Kidney (tissue), 14 donors: Measurements from ENCODE around the gene NHS. TPM values are rescaled to one million over a fixed set of nuclear protein-coding genes. Genes with fewer than 3 reads are reported as not detected.

Experiments
- DNase-seq, 5 donors: peaks; one replicate each; pipeline ENCODE4 v3.0.0-alpha.2; 2013 to 2020
- FAIRE-seq: peaks from 2 replicates; lab custom pipeline; 2012; peaks lifted over from hg19 to GRCh38; lab: Jason Lieb, UNC
- H3K27ac ChIP-seq, 2 donors: one replicate each; pipeline ENCODE4 v1.7.0; 2013; ENCODE audit warnings: low read depth in 2 of 2, low read length in 2 of 2, inconsistent platforms in 1 of 2
- H3K27me3 ChIP-seq: one replicate; pipeline ENCODE4 v1.7.1; 2013; ENCODE audit warnings: low read length, inconsistent platforms; ENCODE audit not compliant: control insufficient read depth, insufficient read depth
- H3K36me3 ChIP-seq, 3 donors: one replicate each; pipeline versions ENCODE4 v1.7.0 to v1.7.1; 2013; ENCODE audit warnings: low read length in 3 of 3, control low read depth in 1 of 3, inconsistent platforms in 1 of 3; ENCODE audit not compliant: insufficient read depth in 3 of 3, control insufficient read depth in 2 of 3
- H3K4me1 ChIP-seq, 3 donors: one replicate each; pipeline versions ENCODE4 v1.7.0 to v1.7.1; 2013; ENCODE audit warnings: low read length in 3 of 3, inconsistent platforms in 1 of 3, low read depth in 1 of 3; ENCODE audit not compliant: control insufficient read depth in 2 of 3, insufficient read depth in 2 of 3
- H3K4me3 ChIP-seq, 3 donors: one replicate each; pipeline versions ENCODE4 v1.7.0 to v1.8.1; 2013; ENCODE audit warnings: low read length in 3 of 3, control low read depth in 1 of 3, inconsistent platforms in 1 of 3
- H3K9ac ChIP-seq, 3 donors: one replicate each; pipeline versions ENCODE4 v1.7.0 to v1.7.1; 2013; ENCODE audit warnings: low read length in 3 of 3, control low read depth in 1 of 3, inconsistent platforms in 1 of 3
- H3K9me3 ChIP-seq, 3 donors: one replicate each; pipeline versions ENCODE4 v1.7.0 to v1.7.1; 2013; ENCODE audit warnings: low read length in 3 of 3, control low read depth in 1 of 3, inconsistent platforms in 1 of 3; ENCODE audit not compliant: control insufficient read depth in 2 of 3, insufficient read depth in 1 of 3
- CTCF ChIP-seq: IDR thresholded peaks from 3 replicates; pipeline ENCODE4 v1.5.1; 2012; ENCODE audit warnings: mild to moderate bottlenecking, moderate library complexity, borderline replicate concordance; ENCODE audit not compliant: insufficient read depth; ENCODE audit errors: extremely low read depth
- intact Hi-C: fragments of 100-400 bp; cut with DNase I; formaldehyde crosslinking; loops from one replicate; pipeline ENCODE4 v1.11.1; 2022
- polyA plus RNA-seq: library from polyadenylated mRNA; stranded (reverse); fragments of 350-450 nt; fragmentation: Illumina TruSeq; extraction: RNeasy Lipid Tissue Mini Kit (QIAGEN cat#74804); gene quantifications from one replicate; pipeline ENCODE4 v1.2.3, GENCODE V29; 2014; ENCODE audit warnings: low read depth, low replicate concordance; ENCODE audit not compliant: insufficient read depth
- total RNA-seq: library from RNA; stranded (reverse); fragmentation: NEBNext Ultra II Directional; extraction: Animal tissue kit (Norgen Biotek cat#: 25700); gene quantifications from one replicate; pipeline ENCODE4 v1.2.1, GENCODE V29; 2021
- donor health status: control.
- donor health status: control.
- donor health status: control.
- donor health status: control.
- donor health status: control.
- donor health status: DM: yes; HTN: yes; CAD: no.
- donor health status: Normal renal cell carcinoma (clear cell type).

Gene NHS
- total and polyA plus RNA-seq, 2 donors from 2014 or later = 3.1 to 28.9 TPM

DNA sequence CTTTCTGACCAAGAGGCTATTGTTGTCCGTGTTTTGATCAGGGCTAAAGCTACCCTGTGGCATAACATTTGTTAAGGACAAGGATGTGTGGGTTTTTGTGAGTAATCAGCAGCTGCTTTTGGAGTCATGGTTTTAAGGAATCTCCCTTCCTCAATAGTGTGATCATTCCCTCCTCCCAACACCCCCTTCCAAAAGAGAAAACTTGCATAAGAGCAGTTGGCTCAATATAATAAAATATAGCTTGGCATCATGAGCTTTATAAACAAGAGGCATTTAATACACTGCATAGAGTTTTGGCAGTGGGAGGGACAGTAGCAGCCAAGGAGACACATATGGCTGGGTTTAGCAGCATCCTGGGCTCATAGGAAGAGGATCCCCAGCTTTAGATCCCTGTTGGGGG lies 84.7 kb downstream of the NHS start:
- no peak for DNase-seq
- intact Hi-C loops = no loop called here
- H3K4me3 ChIP-seq = no peak overlapping the region
- H3K27ac ChIP-seq = no peak overlapping the region
- TF ChIP-seq CTCF = no peak
- no peaks in the 10 kb centered on the region for H3K9me3 ChIP-seq
- H3K36me3 ChIP-seq = no peaks in the 10 kb centered on the region
- H3K27me3 ChIP-seq = peaks cover 10% of the 10 kb centered on the region
- H3K4me1 ChIP-seq = no peaks in the 10 kb centered on the region
- no peak for FAIRE-seq
- H3K9ac ChIP-seq = no peak overlapping the region

DNA sequence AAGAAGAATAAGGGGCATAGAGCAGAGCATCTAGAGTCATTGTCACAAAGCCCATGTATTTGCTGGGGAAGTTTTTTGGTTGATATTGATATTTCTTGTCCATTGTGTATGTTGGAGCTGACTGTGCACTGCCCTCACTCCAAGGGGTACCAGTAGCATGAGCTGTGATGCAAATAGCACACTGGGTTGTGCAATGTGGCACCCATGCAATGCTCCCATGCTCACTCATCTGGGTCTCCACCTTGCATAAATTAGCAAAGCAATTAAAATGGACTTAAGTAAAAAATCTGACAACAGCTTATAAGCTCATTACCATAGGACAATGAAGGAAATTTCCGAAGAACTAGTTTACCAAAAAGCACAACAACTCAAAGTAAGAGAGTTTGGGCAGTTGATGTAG lies 87.9 kb downstream of the NHS start:
- DNase-seq (no peak), FAIRE-seq (no peak)
- no peaks in the 10 kb centered on the region for H3K4me1 ChIP-seq
- peaks cover 10% of the 10 kb centered on the region for H3K27me3 ChIP-seq
- TF ChIP-seq CTCF = no peak
- no peak overlapping the region for H3K4me3 ChIP-seq
- no peak overlapping the region for H3K27ac ChIP-seq
- no peaks in the 10 kb centered on the region for H3K9me3 ChIP-seq
- intact Hi-C loops = no loop called here
- no peak overlapping the region for H3K9ac ChIP-seq
- H3K36me3 ChIP-seq = no peaks in the 10 kb centered on the region

DNA sequence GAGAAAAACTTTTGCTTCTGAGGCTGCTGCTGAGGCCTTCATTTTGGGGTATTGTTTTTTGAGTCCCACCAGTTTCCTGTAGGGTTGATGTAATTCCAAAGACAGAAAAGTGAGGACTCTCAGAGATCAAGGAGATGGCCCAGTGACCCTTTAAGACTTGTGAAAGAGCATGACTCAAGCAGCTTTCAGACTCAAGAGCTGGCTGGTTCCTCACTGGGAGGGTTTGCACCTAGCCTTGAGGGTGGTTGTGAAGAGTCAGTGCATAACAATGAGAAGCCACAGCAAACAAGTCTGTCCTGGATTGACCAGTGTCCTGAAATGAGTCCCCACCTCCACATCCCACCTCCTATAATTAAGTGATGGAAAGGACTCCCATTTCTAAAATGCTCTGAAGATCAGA lies 89.2 kb downstream of the NHS start:
- no peak overlapping the region for H3K4me3 ChIP-seq
- no peaks in the 10 kb centered on the region for H3K4me1 ChIP-seq
- FAIRE-seq (no peak), DNase-seq (no peak)
- no peak for TF ChIP-seq CTCF
- H3K27ac ChIP-seq = no peak overlapping the region
- no peaks in the 10 kb centered on the region for H3K36me3 ChIP-seq
- no peak overlapping the region for H3K9ac ChIP-seq
- intact Hi-C loops = no loop called here
- peaks cover 10% of the 10 kb centered on the region for H3K27me3 ChIP-seq
- H3K9me3 ChIP-seq = no peaks in the 10 kb centered on the region

GRCh38 chrX:17465201-17465600 lies 90.2 kb downstream of the NHS start:
- Histone ChIP-seq H3K27me3 (peaks cover 10% of the 10 kb centered on the region), H3K9me3 (no peaks in the 10 kb centered on the region), H3K27ac (no peak overlapping the region), H3K36me3 (no peaks in the 10 kb centered on the region), H3K9ac (no peak overlapping the region), H3K4me3 (no peak overlapping the region), H3K4me1 (no peaks in the 10 kb centered on the region)
- DNase-seq (no peak), FAIRE-seq (no peak)
- intact Hi-C loops = no loop called here
- TF ChIP-seq CTCF = no peak
